CD4-positive, CD25-positive, alpha-beta regulatory T cell (primary cell): ENCODE data around the gene ARAP1. TPM values are rescaled to one million over a fixed set of nuclear protein-coding genes. Genes with fewer than 3 reads are reported as not detected.

Source experiments
- ATAC-seq, 2 donors: fragments of 150-1000 bp; cut with Tn5 transposase; one replicate each; pipeline ENCODE4 v1.10.0; 2021; ENCODE audit warnings: low read depth in 2 of 2, moderate number of reproducible peaks in 2 of 2, moderate library complexity in 1 of 2
- DNase-seq, 3 donors: peaks; one replicate each; pipeline versions ENCODE4 v3.0.0 to v3.0.0-alpha.2; 2012 to 2022; ENCODE audit warnings: mixed read lengths in 1 of 3
- H3K27ac ChIP-seq: one replicate; pipeline ENCODE4 v1.7.0; 2013; ENCODE audit warnings: mild to moderate bottlenecking, low read length; ENCODE audit not compliant: insufficient read depth, poor library complexity, severe bottlenecking
- H3K27me3 ChIP-seq: one replicate; pipeline ENCODE4 v1.7.0; 2013; ENCODE audit warnings: low read length; ENCODE audit not compliant: control insufficient read depth, insufficient read depth
- H3K36me3 ChIP-seq: one replicate; pipeline ENCODE4 v1.7.0; 2013; ENCODE audit warnings: mild to moderate bottlenecking, low read length, moderate library complexity; ENCODE audit not compliant: control insufficient read depth, insufficient read depth
- H3K4me1 ChIP-seq: 2 replicates; pipeline ENCODE4 v1.7.0; 2013; ENCODE audit warnings: mild to moderate bottlenecking, low read length; ENCODE audit not compliant: insufficient read depth, control insufficient read depth, poor library complexity, severe bottlenecking
- H3K4me3 ChIP-seq: one replicate; pipeline ENCODE4 v1.7.0; 2013; ENCODE audit warnings: low read depth, mild to moderate bottlenecking, low read length, moderate library complexity
- H3K9me3 ChIP-seq, 2 experiments: 1 replicate in 1 of 2; 2 replicates in 1 of 2; pipeline ENCODE4 v1.7.0; 2013; ENCODE audit warnings: low read length in 2 of 2, mild to moderate bottlenecking in 1 of 2, moderate library complexity in 1 of 2; ENCODE audit not compliant: control insufficient read depth in 2 of 2
- H3K27ac Mint-ChIP-seq, 3 donors: one replicate each; pipeline ENCODE4 v1.8.0; 2020 to 2022; ENCODE audit warnings: mild to moderate bottlenecking in 3 of 3, mixed read lengths in 3 of 3, moderate library complexity in 2 of 3
- H3K27me3 Mint-ChIP-seq: one replicate; pipeline ENCODE4 v1.8.0; 2022; ENCODE audit warnings: mild to moderate bottlenecking, mixed read lengths
- H3K36me3 Mint-ChIP-seq: one replicate; pipeline ENCODE4 v1.8.0; 2020; ENCODE audit warnings: mixed read lengths
- H3K4me1 Mint-ChIP-seq, 4 donors: one replicate each; pipeline ENCODE4 v1.8.0; 2020 to 2022; ENCODE audit warnings: mixed read lengths in 4 of 4, mild to moderate bottlenecking in 1 of 4
- H3K4me3 Mint-ChIP-seq, 4 donors: one replicate each; pipeline ENCODE4 v1.8.0; 2020 to 2022; ENCODE audit warnings: mild to moderate bottlenecking in 4 of 4, mixed read lengths in 4 of 4, moderate library complexity in 3 of 4
- H3K9me3 Mint-ChIP-seq, 7 donors: one replicate each; pipeline ENCODE4 v1.8.0; 2020 to 2022; ENCODE audit warnings: mixed read lengths in 7 of 7, mild to moderate bottlenecking in 3 of 7, moderate library complexity in 2 of 7
- polyA plus RNA-seq, 4 donors: library from polyadenylated mRNA; unstranded; fragments of 300-500 nt; fragmentation: Illumina TruSeq; gene quantifications; one replicate each; pipeline ENCODE4 v1.2.3, GENCODE V29; 2021
- total RNA-seq: library from RNA; stranded (reverse); gene quantifications from one replicate; pipeline ENCODE4 v1.2.3, GENCODE V29; 2022

ARAP1 gene
- total and polyA plus RNA-seq, 5 donors from 2014 or later: 24.7 to 136 (median 31.5) TPM

GRCh38 chr11:72635309-72635915, 116.8 kb downstream of the ARAP1 start:
- Histone ChIP-seq H3K36me3 (no peaks in the 10 kb centered on the region), H3K27ac (no peak overlapping the region), H3K9me3 (no peaks in the 10 kb centered on the region), H3K4me3 (no peak overlapping the region), H3K4me1 (no peaks in the 10 kb centered on the region), H3K27me3 (peaks cover 2% of the 10 kb centered on the region)
- Mint-ChIP-seq H3K27me3 (peaks cover 9% of the 10 kb centered on the region), H3K9me3 (peaks cover 0 to 1% (median 0%) of the 10 kb centered on the region in 7 donors), H3K27ac (peak overlapping the region in 1 of 3 donors; percentile 2), H3K36me3 (no peaks in the 10 kb centered on the region), H3K4me1 (no peaks in the 10 kb centered on the region), H3K4me3 (no peak overlapping the region)
- ATAC-seq (no peak), DNase-seq (no peak)

Other genes starting within 250 kb of the ARAP1 start
- gene PDE2A, start 78.0 kb downstream of the ARAP1 start, total RNA-seq: 6.7 TPM
- not detected for gene PDE2A, start 78.0 kb downstream of the ARAP1 start, polyA plus RNA-seq
- gene STARD10, start 41.6 kb upstream of the ARAP1 start, total RNA-seq: 11.2 TPM
- 10 to 100 TPM; 13.6 to 16.8 (median 14.0) TPM for gene STARD10, start 41.6 kb upstream of the ARAP1 start, polyA plus RNA-seq
- 89.9 TPM for gene ATG16L2, start 62.0 kb upstream of the ARAP1 start, total RNA-seq
- gene ATG16L2, start 62.0 kb upstream of the ARAP1 start, polyA plus RNA-seq: 10 to 100 TPM in 2 of 4 donors, 1 to 10 TPM in 2; 6.7 to 13.3 (median 9.3) TPM